Activated CD4-positive, alpha-beta T cell treated with anti-CD3 and anti-CD28 coated beads for 36 hours (primary cell): Measurements from ENCODE around the gene ZBTB24. TPM values are rescaled to one million over a fixed set of nuclear protein-coding genes. Genes with fewer than 3 reads are reported as not detected.

ENCODE experiments used
- ATAC-seq: fragments of 200-7000 bp; cut with Tn5 transposase; one replicate; pipeline ENCODE4 v1.10.0; 2021; ENCODE audit warnings: mild to moderate bottlenecking, moderate library complexity
- CTCF ChIA-PET: fragments of 350-600 bp; sonication (Branson Sonifier 250); formaldehyde crosslinking; loops from one replicate; lab custom pipeline; 2021; ENCODE audit warnings: antibody characterized with exemption; lab: Charles Lee
- POLR2A ChIA-PET: fragments of 350-600 bp; sonication (Branson Sonifier 250); formaldehyde crosslinking; loops from one replicate; lab custom pipeline; 2021; ENCODE audit warnings: antibody characterized with exemption, inconsistent platforms; lab: Charles Lee
- DNase-seq: peaks from one replicate; pipeline ENCODE4 v3.0.0-alpha.2; 2020
- H3K27ac Mint-ChIP-seq: one replicate; pipeline ENCODE4 v1.8.0; 2021; ENCODE audit warnings: mixed read lengths
- H3K27me3 Mint-ChIP-seq: one replicate; pipeline ENCODE4 v1.8.0; 2021; ENCODE audit warnings: mixed read lengths
- H3K36me3 Mint-ChIP-seq: one replicate; pipeline ENCODE4 v1.8.0; 2021; ENCODE audit warnings: low read depth, mixed read lengths
- H3K4me1 Mint-ChIP-seq: one replicate; pipeline ENCODE4 v1.8.0; 2021; ENCODE audit warnings: mixed read lengths
- H3K4me3 Mint-ChIP-seq: one replicate; pipeline ENCODE4 v1.8.0; 2021; ENCODE audit warnings: mild to moderate bottlenecking, moderate library complexity, mixed read lengths
- H3K9me3 Mint-ChIP-seq: one replicate; pipeline ENCODE4 v1.8.0; 2021; ENCODE audit warnings: low read depth, mixed read lengths
- intact Hi-C, 2 experiments: fragments of 100-400 bp; cut with DNase I in 1 of 2; cut with micrococcal nuclease in 1 of 2; formaldehyde crosslinking; loops; one replicate each; pipeline versions ENCODE4 v1.14.2 to v1.15.1; 2022 to 2024; cut with DNase I, micrococcal nuclease
- total RNA-seq, 2 experiments: library from RNA; stranded (reverse); gene quantifications; one replicate each; pipeline ENCODE4 v1.2.3, GENCODE V29; 2021

The ZBTB24 gene
- total RNA-seq, 2 experiments from 2014 or later: 12.0 to 14.7 TPM

GRCh38 chr6:109498936-109499335 is 15.9 kb upstream of the ZBTB24 start:
- Mint-ChIP-seq H3K36me3 (no peaks in the 10 kb centered on the region), H3K27ac (no peak overlapping the region), H3K4me3 (no peak overlapping the region), H3K9me3 (no peaks in the 10 kb centered on the region), H3K4me1 (no peaks in the 10 kb centered on the region), H3K27me3 (peaks cover 3% of the 10 kb centered on the region)
- intact Hi-C loops: no loop called here
- POLR2A ChIA-PET: no interaction called here
- no peak for DNase-seq
- no peak for ATAC-seq
- CTCF ChIA-PET: interaction anchor here (0.5 kb wide), 1 partner anchor 338 kb away, joined by 4 read pairs; no protein-coding TSS in a partner anchor

GRCh38 chr6:109498052-109498451 is 15.0 kb upstream of the ZBTB24 start:
- H3K27ac Mint-ChIP-seq: no peak overlapping the region
- intact Hi-C loops: no loop called here
- peaks cover 4% of the 10 kb centered on the region for H3K4me1 Mint-ChIP-seq
- POLR2A ChIA-PET: no interaction called here
- CTCF ChIA-PET: interaction anchor here (0.7 to 1.7 kb wide), 3 partner anchors 56 to 542 kb away, joined by 3 to 4 read pairs (median 3); no protein-coding TSS in a partner anchor
- H3K4me3 Mint-ChIP-seq: no peak overlapping the region
- peaks cover 3% of the 10 kb centered on the region for H3K27me3 Mint-ChIP-seq
- H3K36me3 Mint-ChIP-seq: no peaks in the 10 kb centered on the region
- DNase-seq (no peak), ATAC-seq (no peak)
- H3K9me3 Mint-ChIP-seq: no peaks in the 10 kb centered on the region

- Mint-ChIP-seq H3K4me3 (no peak overlapping the region), H3K36me3 (no peaks in the 10 kb centered on the region), H3K4me1 (peaks cover 12% of the 10 kb centered on the region), H3K9me3 (no peaks in the 10 kb centered on the region), H3K27ac (no peak overlapping the region), H3K27me3 (no peaks in the 10 kb centered on the region)
- DNase-seq: no peak
- intact Hi-C loops: no loop called here
- CTCF ChIA-PET: interaction anchor here (1.7 kb wide), 1 partner anchor 543 kb away, joined by 4 read pairs; no protein-coding TSS in a partner anchor
- ATAC-seq: no peak
- POLR2A ChIA-PET: no interaction called here
These were observed 13.2 kb upstream of the ZBTB24 start for GRCh38 chr6:109496036-109496772.

DNA sequence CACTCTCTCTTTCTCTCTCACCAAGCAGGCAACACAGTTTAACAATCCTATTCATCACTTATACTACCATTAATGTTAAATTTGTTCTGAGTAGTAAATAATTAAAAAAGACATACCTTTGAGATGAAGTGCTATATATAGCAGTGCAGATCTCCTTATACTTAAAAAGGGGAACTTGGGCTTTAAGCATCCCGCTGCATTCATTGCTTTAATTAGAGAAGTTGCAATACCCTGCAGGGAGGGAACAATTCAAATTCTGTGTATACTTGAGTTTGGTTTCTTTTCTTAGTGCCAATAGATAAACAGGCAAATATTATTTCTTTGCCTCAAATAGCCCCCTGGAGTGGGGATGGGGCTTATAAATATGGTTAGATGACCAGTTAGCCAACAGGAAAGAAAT is 10.8 kb upstream of the ZBTB24 start:
- DNase-seq (no peak), ATAC-seq (no peak)
- Mint-ChIP-seq H3K9me3 (no peaks in the 10 kb centered on the region), H3K4me3 (no peak overlapping the region), H3K27me3 (no peaks in the 10 kb centered on the region), H3K4me1 (peaks cover 21% of the 10 kb centered on the region), H3K27ac (no peak overlapping the region), H3K36me3 (no peaks in the 10 kb centered on the region)
- ChIA-PET POLR2A (no interaction called here), CTCF (no interaction called here)
- intact Hi-C loops: no loop called here

DNA sequence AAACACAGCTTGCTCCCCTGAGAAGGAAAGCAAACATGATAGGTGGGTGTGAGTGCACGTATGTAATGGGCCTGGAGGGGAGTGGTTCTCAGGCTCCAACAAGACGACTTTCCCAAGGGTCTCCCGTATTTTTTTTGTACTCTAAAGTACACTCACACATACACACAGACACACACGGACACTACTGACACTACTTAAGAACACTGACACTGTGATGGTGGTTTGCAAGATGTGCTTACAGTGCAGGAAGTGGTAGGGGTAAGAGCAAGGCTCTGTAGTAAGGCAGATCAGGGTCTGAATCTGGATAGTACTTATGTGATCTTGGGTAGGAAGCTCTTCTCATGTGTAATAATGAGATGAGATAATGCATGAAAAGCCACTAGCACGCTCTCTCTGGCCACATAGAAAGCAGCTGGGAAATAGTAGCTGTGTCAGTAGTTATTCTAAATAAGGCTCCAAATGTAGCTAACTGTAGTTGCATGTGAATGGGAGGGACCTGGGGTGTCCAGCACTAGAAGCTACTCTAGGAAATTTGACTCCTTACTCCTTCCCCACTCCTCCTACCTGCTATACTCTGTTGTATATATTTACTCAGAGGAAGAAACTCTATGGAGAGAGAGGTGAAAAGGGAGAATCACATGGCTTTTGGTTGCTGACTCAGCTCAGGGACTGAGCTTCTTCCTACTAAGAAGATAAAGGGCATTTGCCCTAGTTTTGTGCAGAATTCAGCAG is 8.4 kb upstream of the ZBTB24 start:
- ChIA-PET CTCF (interaction anchor here (0.5 to 1.5 kb wide), 8 partner anchors 9 to 558 kb away, joined by 3 to 5 read pairs (median 3); no protein-coding TSS in a partner anchor), POLR2A (interaction anchor here (0.6 to 0.8 kb wide), 2 partner anchors 11 to 107 kb away, joined by 3 to 5 read pairs; no protein-coding TSS in a partner anchor)
- ATAC-seq (peak; percentile 96), DNase-seq (peak; percentile 26)
- Mint-ChIP-seq H3K4me1 (peaks cover 21% of the 10 kb centered on the region), H3K4me3 (no peak overlapping the region), H3K27ac (peak overlapping the region; percentile 66), H3K27me3 (no peaks in the 10 kb centered on the region), H3K36me3 (no peaks in the 10 kb centered on the region), H3K9me3 (no peaks in the 10 kb centered on the region)
- intact Hi-C loops: no loop called here

DNA sequence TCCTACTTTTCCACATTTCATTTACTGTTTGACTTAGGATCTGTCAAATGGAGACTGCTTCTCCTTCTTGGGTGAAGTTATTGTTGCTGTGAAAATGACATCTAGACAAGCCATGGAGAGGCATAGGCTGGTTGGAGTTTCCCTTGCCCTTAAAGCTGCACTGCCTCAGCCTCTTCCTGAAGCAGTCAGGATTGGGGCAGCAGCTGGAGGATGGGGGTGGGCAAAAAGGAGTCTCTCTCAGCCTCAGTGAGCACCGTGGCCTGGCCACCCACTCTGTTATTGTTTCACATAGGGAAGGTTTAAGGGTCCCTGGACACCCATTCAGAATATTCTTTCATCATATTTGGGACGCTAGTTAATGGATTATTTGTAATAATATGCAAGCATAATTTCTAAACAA is 7.7 kb upstream of the ZBTB24 start:
- Mint-ChIP-seq H3K36me3 (no peaks in the 10 kb centered on the region), H3K4me3 (no peak overlapping the region), H3K27me3 (no peaks in the 10 kb centered on the region), H3K4me1 (peaks cover 24% of the 10 kb centered on the region), H3K27ac (peak overlapping the region; percentile 66), H3K9me3 (no peaks in the 10 kb centered on the region)
- no peak for ATAC-seq
- ChIA-PET CTCF (interaction anchor here (0.7 to 1.5 kb wide), 3 partner anchors 8 to 302 kb away, joined by 3 to 5 read pairs (median 4); no protein-coding TSS in a partner anchor), POLR2A (interaction anchor here (0.7 kb wide), 1 partner anchor 21 kb away, joined by 3 read pairs; no protein-coding TSS in a partner anchor)
- DNase-seq: no peak
- intact Hi-C loops: no loop called here

DNA sequence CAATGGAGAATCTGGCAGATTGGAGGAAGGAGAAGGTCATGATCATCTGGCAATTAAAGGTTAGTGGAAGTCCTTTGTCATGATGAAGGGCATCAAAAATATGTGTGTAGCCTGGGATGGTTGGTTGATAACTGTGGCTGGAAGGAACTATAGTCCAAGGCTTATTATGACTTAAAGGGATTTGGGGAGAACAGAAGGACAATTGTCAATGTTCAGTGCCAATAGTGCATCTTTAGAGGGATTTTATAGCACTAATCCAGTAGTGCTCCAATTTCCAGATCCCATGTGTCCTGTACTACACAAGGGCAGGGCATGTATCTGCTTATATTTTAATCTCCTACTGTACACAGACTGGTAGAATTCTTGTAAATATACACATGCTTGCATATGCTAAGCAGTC is 5.0 kb upstream of the ZBTB24 start:
- no peaks in the 10 kb centered on the region for H3K27me3 Mint-ChIP-seq
- no peak overlapping the region for H3K4me3 Mint-ChIP-seq
- ATAC-seq: no peak
- POLR2A ChIA-PET: no interaction called here
- peaks cover 24% of the 10 kb centered on the region for H3K4me1 Mint-ChIP-seq
- H3K36me3 Mint-ChIP-seq: no peaks in the 10 kb centered on the region
- DNase-seq: no peak
- intact Hi-C loops: loop anchor here in 1 of 2 experiments (10.0 kb wide), 2 partner anchors 1327 to 1387 kb away; partner anchors contain the start of genes AMD1 and CDK19
- no peaks in the 10 kb centered on the region for H3K9me3 Mint-ChIP-seq
- CTCF ChIA-PET: no interaction called here
- H3K27ac Mint-ChIP-seq: no peak overlapping the region

GRCh38 chr6:109486068-109486467 is 3.0 kb upstream of the ZBTB24 start:
- no peak overlapping the region for H3K4me3 Mint-ChIP-seq
- no peak for DNase-seq
- H3K4me1 Mint-ChIP-seq: peaks cover 24% of the 10 kb centered on the region
- H3K27ac Mint-ChIP-seq: no peak overlapping the region
- no peaks in the 10 kb centered on the region for H3K9me3 Mint-ChIP-seq
- intact Hi-C loops: loop anchor here in 1 of 2 experiments (10.0 kb wide), 2 partner anchors 1329 to 1389 kb away; partner anchors contain the start of genes AMD1 and CDK19
- ChIA-PET CTCF (interaction anchor here (1.0 to 1.2 kb wide), 2 partner anchors 13 to 26 kb away, joined by 3 to 4 read pairs; no protein-coding TSS in a partner anchor), POLR2A (interaction anchor here (0.7 kb wide), 1 partner anchor 113 kb away, joined by 3 read pairs; no protein-coding TSS in a partner anchor)
- H3K36me3 Mint-ChIP-seq: peaks cover 14% of the 10 kb centered on the region
- H3K27me3 Mint-ChIP-seq: no peaks in the 10 kb centered on the region
- peak; percentile 24 for ATAC-seq

DNA sequence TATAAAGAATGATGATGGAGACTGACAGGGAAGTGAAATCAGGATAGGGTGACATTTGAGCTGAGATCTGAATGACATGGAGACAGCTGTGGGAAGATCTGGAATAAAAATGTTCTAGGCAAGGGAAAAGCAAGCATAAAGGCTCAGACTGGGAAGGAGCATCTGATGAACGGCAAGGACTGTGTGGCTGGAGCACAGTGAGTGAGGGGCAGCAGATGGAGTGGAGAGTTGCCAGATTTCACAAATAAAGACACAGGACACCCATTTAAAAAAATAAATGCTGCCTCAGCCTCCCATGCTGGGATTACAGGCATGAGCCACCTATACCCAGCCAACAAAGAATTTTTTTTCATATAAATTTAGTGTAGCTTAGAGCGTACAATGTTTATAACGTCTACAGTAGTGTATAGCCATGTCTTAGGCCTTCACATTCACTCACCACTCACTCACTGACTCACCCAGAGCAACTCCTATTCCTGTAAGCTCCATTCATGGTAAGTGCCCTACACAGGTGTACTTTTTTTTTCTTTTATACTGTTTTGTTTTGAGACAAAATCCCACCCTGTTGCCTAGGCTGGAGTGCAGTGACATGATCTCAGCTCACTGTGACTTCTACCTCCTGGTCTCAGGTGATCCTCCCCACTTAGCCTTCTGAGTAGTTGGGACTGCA is 2.4 kb upstream of the ZBTB24 start:
- Mint-ChIP-seq H3K9me3 (no peaks in the 10 kb centered on the region), H3K27me3 (no peaks in the 10 kb centered on the region), H3K36me3 (peaks cover 21% of the 10 kb centered on the region), H3K4me1 (peaks cover 26% of the 10 kb centered on the region), H3K27ac (no peak overlapping the region), H3K4me3 (no peak overlapping the region)
- ATAC-seq: no peak
- ChIA-PET CTCF (interaction anchor here (1.0 kb wide), 1 partner anchor 25 kb away, joined by 4 read pairs; no protein-coding TSS in a partner anchor), POLR2A (interaction anchor here (0.7 kb wide), 1 partner anchor 112 kb away, joined by 3 read pairs; no protein-coding TSS in a partner anchor)
- intact Hi-C loops: loop anchor here in 1 of 2 experiments (10.0 kb wide), 2 partner anchors 1329 to 1389 kb away; partner anchors contain the start of genes AMD1 and CDK19
- no peak for DNase-seq

DNA sequence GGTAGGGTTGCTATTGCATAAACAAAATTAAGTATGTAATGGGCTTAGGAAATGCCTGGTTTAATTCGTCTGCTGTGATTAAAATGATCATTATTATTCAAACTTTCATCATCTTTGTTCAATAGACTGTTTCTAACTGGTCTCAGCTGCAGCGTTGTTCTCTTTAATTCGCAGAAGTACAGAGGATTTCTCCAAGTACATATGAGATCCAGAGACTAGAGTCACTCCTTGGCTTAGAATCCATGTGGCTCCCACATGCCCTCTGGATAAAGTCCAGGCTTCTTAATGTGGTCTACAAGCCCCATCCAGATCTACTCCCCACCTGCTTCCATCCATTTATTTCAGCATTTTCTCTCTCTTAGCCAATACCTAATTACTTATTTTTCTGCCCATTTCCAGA is 1.1 kb upstream of the ZBTB24 start:
- intact Hi-C loops: loop anchor here in 1 of 2 experiments (10.0 kb wide), 2 partner anchors 1331 to 1391 kb away; partner anchors contain the start of genes AMD1 and CDK19
- DNase-seq (no peak), ATAC-seq (no peak)
- Mint-ChIP-seq H3K4me3 (peak overlapping the region; percentile 56), H3K4me1 (peaks cover 33% of the 10 kb centered on the region), H3K36me3 (peaks cover 26% of the 10 kb centered on the region), H3K9me3 (no peaks in the 10 kb centered on the region), H3K27me3 (no peaks in the 10 kb centered on the region), H3K27ac (peak overlapping the region; percentile 73)
- POLR2A ChIA-PET: no interaction called here
- CTCF ChIA-PET: no interaction called here
